Lung (tissue), 12 donors: ENCODE measurements around the gene KDM6B. TPM values are rescaled to one million over a fixed set of nuclear protein-coding genes. Genes with fewer than 3 reads are reported as not detected.

Experiments used
- ATAC-seq: fragments of 200-7000 bp; cut with Tn5 transposase; one replicate; pipeline ENCODE4 v1.9.1; 2020; ENCODE audit warnings: moderate number of reproducible peaks; ENCODE audit not compliant: insufficient read depth, low FRiP score
- DNase-seq, 3 donors: peaks; one replicate each; pipeline ENCODE4 v3.0.0-alpha.2; 2013 to 2017
- H3K27ac ChIP-seq, 2 donors: one replicate each; pipeline ENCODE4 v1.5.1; 2013; ENCODE audit warnings: mild to moderate bottlenecking in 2 of 2, moderate library complexity in 2 of 2, control low read depth in 1 of 2, inconsistent platforms in 1 of 2, low read depth in 1 of 2, low read length in 1 of 2
- H3K27me3 ChIP-seq, 3 donors: one replicate each; pipeline ENCODE4 v1.5.1; 2013; ENCODE audit warnings: low read length in 2 of 3; ENCODE audit not compliant: control insufficient read depth in 3 of 3, insufficient read depth in 3 of 3
- H3K36me3 ChIP-seq, 4 donors: one replicate each; pipeline ENCODE4 v1.5.1; 2013; ENCODE audit warnings: low read length in 4 of 4, mild to moderate bottlenecking in 1 of 4, moderate library complexity in 1 of 4; ENCODE audit not compliant: control insufficient read depth in 4 of 4, insufficient read depth in 4 of 4
- H3K4me1 ChIP-seq, 5 donors: one replicate each; pipeline ENCODE4 v1.5.1; 2013; ENCODE audit warnings: low read length in 5 of 5, mild to moderate bottlenecking in 2 of 5, moderate library complexity in 1 of 5; ENCODE audit not compliant: control insufficient read depth in 5 of 5, insufficient read depth in 5 of 5
- H3K4me3 ChIP-seq: one replicate; pipeline ENCODE4 v1.5.1; 2013; ENCODE audit warnings: mild to moderate bottlenecking, control low read depth, moderate library complexity
- H3K9ac ChIP-seq, 2 donors: one replicate each; pipeline ENCODE4 v1.5.1; 2013; ENCODE audit warnings: low read length in 2 of 2, control low read depth in 1 of 2; ENCODE audit not compliant: insufficient read depth in 1 of 2
- H3K9me3 ChIP-seq, 4 donors: one replicate each; pipeline ENCODE4 v1.5.1; 2013; ENCODE audit warnings: low read length in 3 of 4, mild to moderate bottlenecking in 1 of 4, moderate library complexity in 1 of 4; ENCODE audit not compliant: control insufficient read depth in 4 of 4, insufficient read depth in 3 of 4
- WGBS, 2 donors: extraction: QIAGEN DNeasy Blood & Tissue Kit; methylation state at CpG; one replicate each; pipeline ENCODE4 v1.1.7; 2013; 5-methylcytosine and 5-hydroxymethylcytosine counted together
- polyA plus RNA-seq, 2 donors: library from polyadenylated mRNA; stranded (reverse); fragments of 200-250 nt; gene quantifications; one replicate each; pipeline ENCODE4 v1.2.1, GENCODE V29; 2013
- total RNA-seq, 2 donors: library from RNA; depleted of rRNA in 1 of 2; stranded (reverse); fragments of >200 nt in 1 of 2; gene quantifications; one replicate each; pipeline ENCODE4 v1.2.1, GENCODE V29; 2014 to 2021
- TF ChIP-seq, protein P1 (sequence below): IDR thresholded peaks from 2 replicates; pipeline ENCODE4 v1.5.1; 2012; ENCODE audit warnings: mild to moderate bottlenecking; ENCODE audit errors: control extremely low read depth, extremely low read depth
- donor health status: control.
- donor health status: control.
- donor health status: Bipolar disorder and iron deficiency.
- donor health status: healthy.
- donor health status: DM: yes; HTN: yes; CAD: no.

The KDM6B gene
- total and polyA plus RNA-seq, 4 donors, result 21.0 to 52.9 (median 34.5) TPM

DNA sequence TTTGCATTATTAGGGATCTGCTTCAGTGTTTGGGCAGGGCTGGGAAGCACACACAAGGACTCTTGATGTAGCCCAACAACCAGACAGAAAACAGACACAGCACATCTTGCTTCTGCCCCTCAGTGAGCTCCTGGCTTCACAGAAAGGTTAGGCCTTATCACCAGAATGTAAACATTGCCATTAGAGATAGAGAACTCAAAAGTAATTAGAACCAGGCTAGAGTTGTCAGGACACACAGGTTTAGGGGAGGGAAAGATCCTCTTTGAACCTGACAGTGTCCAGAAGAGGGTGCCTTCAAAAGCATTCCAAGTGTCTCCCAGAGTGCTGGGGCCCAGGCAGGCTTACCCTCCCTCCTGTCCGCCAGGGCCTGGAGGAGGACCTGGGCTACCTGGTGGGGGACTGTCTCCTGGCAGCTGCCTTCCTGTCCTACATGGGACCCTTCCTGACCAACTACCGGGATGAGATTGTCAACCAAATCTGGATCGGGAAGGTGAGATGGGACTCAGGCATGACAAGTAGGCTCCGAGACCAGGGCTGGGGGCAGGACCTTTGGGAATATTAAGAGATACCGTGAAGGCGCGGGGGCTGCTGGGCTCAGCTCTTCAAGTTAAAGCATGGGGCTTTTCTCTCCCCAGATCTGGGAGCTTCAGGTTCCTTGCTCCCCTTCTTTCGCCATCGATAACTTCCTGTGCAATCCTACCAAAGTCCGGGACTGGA lies 16.9 kb upstream of the KDM6B start:
- Histone ChIP-seq H3K4me3 (no peak overlapping the region), H3K4me1 (no peaks in the 10 kb centered on the region), H3K9ac (no peak overlapping the region), H3K9me3 (no peaks in the 10 kb centered on the region), H3K27ac (no peak overlapping the region), H3K27me3 (no peaks in the 10 kb centered on the region), H3K36me3 (no peaks in the 10 kb centered on the region)
- TF ChIP-seq, protein P1, sequence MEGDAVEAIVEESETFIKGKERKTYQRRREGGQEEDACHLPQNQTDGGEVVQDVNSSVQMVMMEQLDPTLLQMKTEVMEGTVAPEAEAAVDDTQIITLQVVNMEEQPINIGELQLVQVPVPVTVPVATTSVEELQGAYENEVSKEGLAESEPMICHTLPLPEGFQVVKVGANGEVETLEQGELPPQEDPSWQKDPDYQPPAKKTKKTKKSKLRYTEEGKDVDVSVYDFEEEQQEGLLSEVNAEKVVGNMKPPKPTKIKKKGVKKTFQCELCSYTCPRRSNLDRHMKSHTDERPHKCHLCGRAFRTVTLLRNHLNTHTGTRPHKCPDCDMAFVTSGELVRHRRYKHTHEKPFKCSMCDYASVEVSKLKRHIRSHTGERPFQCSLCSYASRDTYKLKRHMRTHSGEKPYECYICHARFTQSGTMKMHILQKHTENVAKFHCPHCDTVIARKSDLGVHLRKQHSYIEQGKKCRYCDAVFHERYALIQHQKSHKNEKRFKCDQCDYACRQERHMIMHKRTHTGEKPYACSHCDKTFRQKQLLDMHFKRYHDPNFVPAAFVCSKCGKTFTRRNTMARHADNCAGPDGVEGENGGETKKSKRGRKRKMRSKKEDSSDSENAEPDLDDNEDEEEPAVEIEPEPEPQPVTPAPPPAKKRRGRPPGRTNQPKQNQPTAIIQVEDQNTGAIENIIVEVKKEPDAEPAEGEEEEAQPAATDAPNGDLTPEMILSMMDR, result no peak
- DNase-seq (no peak), ATAC-seq (no peak)
- WGBS, 2 donors, result 72 to 88% methylated on average over 10 of the region's 10 CpGs

DNA sequence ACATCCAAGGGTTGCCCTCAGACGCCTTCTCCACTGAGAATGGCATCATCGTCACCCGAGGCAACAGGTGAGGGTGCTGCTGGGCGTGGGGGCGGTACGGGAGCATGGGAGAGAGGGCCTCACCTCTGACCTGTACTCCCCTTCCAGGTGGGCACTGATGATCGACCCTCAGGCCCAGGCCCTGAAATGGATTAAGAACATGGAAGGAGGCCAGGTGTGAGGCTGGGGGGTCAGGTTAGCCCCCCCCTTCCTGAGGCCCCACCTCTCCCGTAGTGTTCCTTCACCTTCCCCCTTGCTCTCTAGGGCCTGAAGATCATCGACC lies 16.4 kb upstream of the KDM6B start:
- DNase-seq (no peak), ATAC-seq (no peak)
- TF ChIP-seq, protein P1, result no peak
- Histone ChIP-seq H3K27me3 (no peaks in the 10 kb centered on the region), H3K36me3 (no peaks in the 10 kb centered on the region), H3K27ac (no peak overlapping the region), H3K9me3 (no peaks in the 10 kb centered on the region), H3K9ac (no peak overlapping the region), H3K4me1 (no peaks in the 10 kb centered on the region), H3K4me3 (no peak overlapping the region)
- WGBS, 2 donors, result 86% methylated on average over 9 of the region's 9 CpGs

DNA sequence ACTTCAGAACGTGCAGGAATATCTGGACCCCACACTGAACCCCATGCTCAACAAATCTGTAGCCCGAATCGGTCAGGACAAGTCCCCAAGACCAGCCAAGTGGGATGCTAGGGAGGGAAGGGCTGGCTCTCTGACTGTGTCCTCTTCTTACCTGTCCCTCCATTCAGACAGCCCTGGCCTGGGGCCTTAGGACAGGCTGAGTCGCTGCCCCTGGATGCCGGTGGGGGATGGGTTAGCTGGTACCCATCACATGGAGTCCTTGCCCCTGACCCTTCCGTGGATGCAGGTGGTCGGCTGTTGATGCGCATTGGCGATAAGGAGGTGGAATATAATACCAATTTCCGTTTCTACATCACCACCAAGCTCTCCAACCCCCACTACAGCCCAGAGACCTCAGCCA lies 16.0 kb upstream of the KDM6B start:
- no peak for ATAC-seq
- Histone ChIP-seq H3K4me3 (no peak overlapping the region), H3K9me3 (no peaks in the 10 kb centered on the region), H3K36me3 (no peaks in the 10 kb centered on the region), H3K27ac (no peak overlapping the region), H3K9ac (no peak overlapping the region), H3K27me3 (no peaks in the 10 kb centered on the region), H3K4me1 (no peaks in the 10 kb centered on the region)
- 88 to 90% methylated on average over 10 of the region's 10 CpGs for WGBS, 2 donors
- DNase-seq, result no peak
- TF ChIP-seq, protein P1, result no peak
